Memory B cell (primary cell): Measurements from ENCODE around the gene S1PR2.
A peak's percentile ranks its signal among the peaks of the same experiment; 100 is the strongest.
"Not testable (repeated sequence)": the region's sequence is repeated elsewhere in the genome, so short reads cannot be mapped to it uniquely, and the experiment has no call there.

Experiments used
- ATAC-seq: fragments of 150-1000 bp; cut with Tn5 transposase; 2 replicates; pipeline ENCODE4 v1.10.0; 2021; ENCODE audit warnings: low read depth, mild to moderate bottlenecking, moderate library complexity
- DNase-seq, 2 donors: peaks; one replicate each; pipeline ENCODE4 v3.0.0; 2022; ENCODE audit warnings: low spot score in 2 of 2
- H3K27ac Mint-ChIP-seq: one replicate; pipeline ENCODE4 v1.8.0; 2022; ENCODE audit warnings: mild to moderate bottlenecking, moderate library complexity, mixed read lengths
- H3K27me3 Mint-ChIP-seq: one replicate; pipeline ENCODE4 v1.8.0; 2022; ENCODE audit warnings: mixed read lengths
- H3K36me3 Mint-ChIP-seq: one replicate; pipeline ENCODE4 v1.8.0; 2022; ENCODE audit warnings: mild to moderate bottlenecking, mixed read lengths
- H3K4me1 Mint-ChIP-seq: one replicate; pipeline ENCODE4 v1.8.0; 2022; ENCODE audit warnings: mixed read lengths
- H3K4me3 Mint-ChIP-seq: one replicate; pipeline ENCODE4 v1.8.0; 2022; ENCODE audit warnings: mild to moderate bottlenecking, moderate library complexity, mixed read lengths
- H3K9me3 Mint-ChIP-seq: one replicate; pipeline ENCODE4 v1.8.0; 2022; ENCODE audit warnings: mixed read lengths

Gene S1PR2

DNA sequence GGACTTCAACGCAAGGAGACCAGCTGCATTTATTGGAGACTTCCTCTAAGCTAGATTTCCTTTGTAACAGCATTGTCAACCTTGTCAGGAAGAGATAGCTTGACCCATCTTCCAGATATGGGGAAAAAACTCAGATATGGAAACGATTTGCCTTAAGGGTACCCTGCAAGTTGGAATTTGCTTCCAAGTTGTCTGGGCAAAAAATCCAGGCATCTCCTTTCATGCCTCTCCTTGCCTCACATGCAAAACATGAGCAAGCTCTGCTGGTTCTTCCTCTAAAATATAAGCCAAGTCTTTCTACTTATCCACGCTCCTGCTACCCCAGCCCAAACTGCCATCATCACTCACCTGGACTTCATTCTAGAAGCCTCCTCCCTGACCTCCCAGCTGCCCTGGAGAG lies 30.0 kb downstream of the S1PR2 start:
- no peaks in the 10 kb centered on the region for H3K27me3 Mint-ChIP-seq
- ATAC-seq (no peak), DNase-seq (no peak)
- no peak overlapping the region for H3K4me3 Mint-ChIP-seq
- peaks cover 5% of the 10 kb centered on the region for H3K36me3 Mint-ChIP-seq
- H3K27ac Mint-ChIP-seq = no peak overlapping the region
- H3K4me1 Mint-ChIP-seq = peaks cover 20% of the 10 kb centered on the region
- no peaks in the 10 kb centered on the region for H3K9me3 Mint-ChIP-seq

DNA sequence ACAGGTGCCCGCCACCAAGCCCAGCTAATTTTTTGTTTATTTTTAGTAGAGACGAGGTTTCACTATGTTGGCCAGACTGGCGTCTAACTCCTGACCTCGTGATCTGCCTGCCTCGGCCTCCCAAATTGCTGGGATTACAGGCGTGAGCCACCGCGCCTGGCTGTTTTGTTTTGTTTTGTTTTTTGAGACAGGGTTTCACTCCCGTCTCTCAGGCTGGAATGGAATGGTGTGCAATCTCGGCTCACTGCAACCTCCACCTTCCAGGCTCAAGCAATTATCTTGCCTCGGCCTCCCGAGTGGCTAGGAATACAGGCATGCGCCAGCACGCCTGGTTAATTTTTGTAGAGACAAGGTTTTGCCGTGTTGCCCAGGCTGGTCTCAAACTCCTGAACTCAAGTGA lies 31.0 kb downstream of the S1PR2 start:
- peaks cover 20% of the 10 kb centered on the region for H3K4me1 Mint-ChIP-seq
- ATAC-seq, H3K4me3 Mint-ChIP-seq: not testable (repeated sequence)

GRCh38 chr19:10198889-10199644 lies 32.1 kb downstream of the S1PR2 start:
- H3K27ac Mint-ChIP-seq, H3K27me3 Mint-ChIP-seq, H3K9me3 Mint-ChIP-seq, H3K36me3 Mint-ChIP-seq, ATAC-seq, DNase-seq: not testable (repeated sequence)
- peaks cover 20% of the 10 kb centered on the region for H3K4me1 Mint-ChIP-seq
- H3K4me3 Mint-ChIP-seq = peak overlapping the region; percentile 27

More for the DNA sequence above, 31.0 kb downstream of the S1PR2 start:
- not testable (repeated sequence) for H3K36me3 Mint-ChIP-seq, H3K9me3 Mint-ChIP-seq, H3K27ac Mint-ChIP-seq, H3K27me3 Mint-ChIP-seq, DNase-seq

DNA sequence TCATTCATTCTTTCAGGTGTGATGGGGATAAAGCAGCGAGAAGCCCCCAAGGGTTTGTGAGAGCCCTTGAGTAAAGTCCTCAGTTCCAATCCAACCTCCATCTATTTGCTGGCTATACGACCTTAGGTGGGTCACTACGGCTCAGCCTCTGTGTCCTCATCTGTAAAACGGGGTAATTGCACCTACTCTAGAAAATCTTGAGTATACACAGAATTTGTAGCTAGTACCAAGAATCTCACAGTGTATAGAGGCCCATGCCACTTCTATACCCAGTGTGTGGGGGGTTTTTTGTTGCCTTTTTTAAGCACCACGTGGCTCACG lies 36.0 kb downstream of the S1PR2 start:
- H3K27me3 Mint-ChIP-seq = no peaks in the 10 kb centered on the region
- peak; percentile 1 for ATAC-seq
- H3K9me3 Mint-ChIP-seq = no peaks in the 10 kb centered on the region
- peaks cover 24% of the 10 kb centered on the region for H3K4me1 Mint-ChIP-seq
- no peak for DNase-seq
- H3K36me3 Mint-ChIP-seq = peaks cover 2% of the 10 kb centered on the region
- H3K4me3 Mint-ChIP-seq = peak overlapping the region; percentile 95
- H3K27ac Mint-ChIP-seq = peak overlapping the region; percentile 88

- ATAC-seq = peak; percentile 90
- H3K27me3 Mint-ChIP-seq = no peaks in the 10 kb centered on the region
- peak within 1 kb of the TSS; percentile 88 for H3K27ac Mint-ChIP-seq
- peaks cover 29% of the 10 kb centered on the region for H3K4me1 Mint-ChIP-seq
- DNase-seq = peak; percentile 93 to 95
- no peaks in the 10 kb centered on the region for H3K9me3 Mint-ChIP-seq
- H3K4me3 Mint-ChIP-seq = peak within 1 kb of the TSS; percentile 95
- H3K36me3 Mint-ChIP-seq = peaks cover 2% of the 10 kb centered on the region
Observed at GRCh38 chr19:10194500-10195198, 36.5 kb downstream of the S1PR2 start, which contains the start of gene DNMT1. Gene DNMT1, minus strand, starts transcription at chr19:10194953. Its CDS starts 54 bp downstream, at chr19:10194899.

DNA sequence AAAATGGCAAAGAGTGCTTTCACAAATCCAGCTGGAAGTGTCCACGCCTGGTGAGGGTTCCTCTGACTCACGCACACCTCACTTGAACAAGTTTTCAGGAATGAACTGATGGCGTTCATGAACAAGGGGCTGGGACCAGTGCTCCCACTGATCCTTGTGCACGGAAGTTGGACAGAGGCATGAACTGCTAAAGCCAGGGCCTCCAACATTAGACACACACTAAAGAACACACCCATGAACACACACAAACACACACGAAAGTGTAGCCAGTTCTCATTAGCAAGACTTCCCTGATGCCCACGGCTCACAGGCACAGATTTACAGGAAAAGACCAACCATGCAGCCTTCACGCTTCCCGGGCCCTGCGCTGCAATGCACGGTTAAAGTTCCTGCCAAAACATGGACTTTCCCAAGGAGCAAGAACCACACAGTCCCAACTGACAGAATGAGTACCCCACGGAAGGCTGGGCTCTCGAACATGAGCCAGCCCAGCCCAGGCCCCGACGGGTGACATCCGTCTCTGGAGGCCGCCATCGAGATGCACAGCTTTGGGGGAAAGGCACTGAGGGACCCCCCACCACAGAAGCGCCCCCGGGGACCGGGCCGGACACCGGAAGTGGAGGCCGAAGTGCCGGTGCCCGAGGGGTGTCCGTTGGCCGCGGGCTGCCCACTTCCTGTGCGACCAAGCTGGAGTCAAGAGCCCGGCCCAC lies 37.2 kb downstream of the S1PR2 start:
- ATAC-seq = no peak
- Mint-ChIP-seq H3K9me3 (no peaks in the 10 kb centered on the region), H3K36me3 (peaks cover 2% of the 10 kb centered on the region), H3K27ac (peak overlapping the region; percentile 88), H3K27me3 (no peaks in the 10 kb centered on the region), H3K4me3 (peak overlapping the region; percentile 95), H3K4me1 (peaks cover 28% of the 10 kb centered on the region)
- DNase-seq = no peak

- peaks cover 28% of the 10 kb centered on the region for H3K4me1 Mint-ChIP-seq
- H3K9me3 Mint-ChIP-seq = no peaks in the 10 kb centered on the region
- peak overlapping the region; percentile 27 for H3K4me3 Mint-ChIP-seq
- H3K27me3 Mint-ChIP-seq = no peaks in the 10 kb centered on the region
- no peak overlapping the region for H3K27ac Mint-ChIP-seq
- H3K36me3 Mint-ChIP-seq = peaks cover 2% of the 10 kb centered on the region
- no peak for ATAC-seq
- DNase-seq = no peak
Observed at GRCh38 chr19:10192922-10193321, 38.2 kb downstream of the S1PR2 start.

DNA sequence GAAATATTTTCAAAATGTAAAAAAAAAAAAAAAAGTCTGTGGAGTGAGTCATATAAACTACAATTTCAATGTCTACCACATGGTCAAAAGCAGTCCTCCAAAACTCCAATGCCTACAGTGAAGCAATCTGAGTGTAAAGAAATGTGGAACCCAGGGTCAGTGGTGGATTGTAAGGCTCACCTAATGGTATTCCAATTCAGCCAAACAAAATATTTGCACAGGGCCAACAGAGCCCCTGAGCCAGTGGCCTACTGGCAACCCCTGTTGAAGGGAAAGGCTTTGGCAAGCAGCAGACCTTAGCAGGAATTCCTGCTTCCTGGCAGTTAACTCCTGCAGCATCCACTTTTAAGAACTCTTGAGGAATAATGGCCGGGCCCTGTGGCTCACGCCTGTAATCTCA lies 39.8 kb downstream of the S1PR2 start:
- peaks cover 2% of the 10 kb centered on the region for H3K36me3 Mint-ChIP-seq
- ATAC-seq (no peak), DNase-seq (no peak)
- H3K27me3 Mint-ChIP-seq = no peaks in the 10 kb centered on the region
- H3K4me1 Mint-ChIP-seq = peaks cover 25% of the 10 kb centered on the region
- H3K9me3 Mint-ChIP-seq = no peaks in the 10 kb centered on the region
- no peak overlapping the region for H3K27ac Mint-ChIP-seq
- H3K4me3 Mint-ChIP-seq = no peak overlapping the region

GRCh38 chr19:10190026-10190425 lies 41.1 kb downstream of the S1PR2 start:
- H3K27ac Mint-ChIP-seq = no peak overlapping the region
- DNase-seq = no peak
- no peak overlapping the region for H3K4me3 Mint-ChIP-seq
- peaks cover 23% of the 10 kb centered on the region for H3K4me1 Mint-ChIP-seq
- no peaks in the 10 kb centered on the region for H3K27me3 Mint-ChIP-seq
- no peak for ATAC-seq
- H3K9me3 Mint-ChIP-seq = no peaks in the 10 kb centered on the region
- peaks cover 2% of the 10 kb centered on the region for H3K36me3 Mint-ChIP-seq

GRCh38 chr19:10189616-10190015 lies 41.5 kb downstream of the S1PR2 start:
- Mint-ChIP-seq H3K36me3 (peaks cover 2% of the 10 kb centered on the region), H3K9me3 (no peaks in the 10 kb centered on the region), H3K4me1 (peaks cover 21% of the 10 kb centered on the region), H3K27ac (no peak overlapping the region), H3K4me3 (no peak overlapping the region), H3K27me3 (no peaks in the 10 kb centered on the region)
- ATAC-seq (no peak), DNase-seq (no peak)

GRCh38 chr19:10187315-10187714 lies 43.8 kb downstream of the S1PR2 start:
- peaks cover 7% of the 10 kb centered on the region for H3K36me3 Mint-ChIP-seq
- no peak for ATAC-seq
- no peaks in the 10 kb centered on the region for H3K9me3 Mint-ChIP-seq
- H3K27me3 Mint-ChIP-seq = no peaks in the 10 kb centered on the region
- H3K27ac Mint-ChIP-seq = no peak overlapping the region
- DNase-seq = no peak
- no peak overlapping the region for H3K4me3 Mint-ChIP-seq
- peaks cover 20% of the 10 kb centered on the region for H3K4me1 Mint-ChIP-seq

DNA sequence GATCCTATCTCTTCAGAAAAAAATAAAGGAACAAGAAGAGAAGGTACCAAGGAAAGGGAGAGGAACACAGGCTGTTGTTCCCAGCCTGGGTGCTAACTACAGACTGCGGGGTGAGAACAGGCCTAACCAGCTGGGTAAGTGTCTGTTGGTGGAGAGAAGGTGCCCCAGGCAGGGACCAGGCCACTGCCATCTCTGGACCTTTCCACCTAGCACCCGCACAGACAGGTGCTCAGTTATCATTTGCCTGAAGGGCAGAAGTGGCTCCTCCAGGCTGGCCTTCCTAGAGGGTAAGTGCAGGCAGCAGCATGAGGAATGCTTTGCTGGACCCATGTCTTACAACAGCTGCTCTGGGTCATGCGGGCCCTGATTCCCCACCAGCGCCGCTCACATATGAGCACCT lies 46.5 kb downstream of the S1PR2 start:
- ATAC-seq (no peak), DNase-seq (no peak)
- Mint-ChIP-seq H3K27me3 (no peaks in the 10 kb centered on the region), H3K4me1 (peaks cover 15% of the 10 kb centered on the region), H3K4me3 (no peak overlapping the region), H3K27ac (peak overlapping the region; percentile 57), H3K36me3 (peaks cover 18% of the 10 kb centered on the region), H3K9me3 (no peaks in the 10 kb centered on the region)

DNA sequence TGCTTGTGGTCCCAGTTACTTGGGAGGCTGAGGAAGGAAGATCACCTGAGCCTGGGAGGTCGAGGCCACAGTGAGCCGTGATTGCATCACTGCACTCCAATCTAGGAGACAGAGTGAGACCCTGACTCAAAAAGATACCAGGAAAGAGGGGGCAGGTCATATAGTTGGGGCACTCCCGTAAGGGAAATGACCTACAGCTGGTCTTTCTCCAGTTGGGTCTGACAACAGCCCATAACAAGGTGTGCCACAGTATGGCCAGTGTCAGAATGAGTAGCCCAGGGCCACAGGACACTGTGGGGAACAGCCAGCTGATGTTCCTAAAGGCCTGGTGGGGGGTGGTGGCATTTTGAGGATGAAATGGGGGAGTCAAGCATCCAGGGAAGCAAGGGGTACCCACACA lies 47.2 kb downstream of the S1PR2 start:
- Mint-ChIP-seq H3K27me3 (no peaks in the 10 kb centered on the region), H3K4me1 (peaks cover 15% of the 10 kb centered on the region), H3K4me3 (no peak overlapping the region), H3K27ac (peak overlapping the region; percentile 57), H3K36me3 (peaks cover 18% of the 10 kb centered on the region), H3K9me3 (no peaks in the 10 kb centered on the region)
- DNase-seq (no peak), ATAC-seq (no peak)

GRCh38 chr19:10182847-10183246 lies 48.3 kb downstream of the S1PR2 start:
- Mint-ChIP-seq H3K27me3 (no peaks in the 10 kb centered on the region), H3K36me3 (peaks cover 18% of the 10 kb centered on the region), H3K4me3 (no peak overlapping the region), H3K4me1 (peaks cover 12% of the 10 kb centered on the region), H3K27ac (no peak overlapping the region), H3K9me3 (no peaks in the 10 kb centered on the region)
- ATAC-seq (no peak), DNase-seq (no peak)
